Embryonic facial prominence (tissue), 1 donor: ENCODE results near the gene CHDH.

Experiments used
- DNase-seq: peaks from one replicate; pipeline ENCODE4 v3.0.0-alpha.2; 2016; ENCODE audit errors: extremely low spot score

The CHDH gene

GRCh38 chr3:53850895-53851294 lies 4.7 kb upstream of the CHDH start:
- DNase-seq = no peak

- DNase-seq = no peak
Measured at GRCh38 chr3:53849916-53850315, 3.7 kb upstream of the CHDH start.

- DNase-seq = no peak
Measured at GRCh38 chr3:53846851-53847155, 584 bp upstream of the CHDH start.

- no peak for DNase-seq
Measured at GRCh38 chr3:53845881-53846133, 412 bp downstream of the CHDH start.

GRCh38 chr3:53845103-53845880 lies 927 bp downstream of the CHDH start:
- DNase-seq = peak; percentile 30

- no peak for DNase-seq
Measured at GRCh38 chr3:53844262-53845102, 1.7 kb downstream of the CHDH start.

GRCh38 chr3:53843195-53844177 lies 2.7 kb downstream of the CHDH start:
- DNase-seq = no peak

GRCh38 chr3:53842436-53843194 lies 3.6 kb downstream of the CHDH start:
- no peak for DNase-seq

- DNase-seq = no peak
Measured at GRCh38 chr3:53841296-53841695, 4.9 kb downstream of the CHDH start.

- no peak for DNase-seq
Measured at GRCh38 chr3:53837331-53837730, 8.9 kb downstream of the CHDH start.

GRCh38 chr3:53836084-53836872 lies 9.9 kb downstream of the CHDH start:
- no peak for DNase-seq

GRCh38 chr3:53835257-53835656 lies 11.0 kb downstream of the CHDH start:
- no peak for DNase-seq

- no peak for DNase-seq
Measured at GRCh38 chr3:53834429-53835095, 11.7 kb downstream of the CHDH start.

- no peak for DNase-seq
Measured at GRCh38 chr3:53833700-53834099, 12.5 kb downstream of the CHDH start.

- DNase-seq = no peak
Measured at GRCh38 chr3:53833053-53833645, 13.1 kb downstream of the CHDH start.

GRCh38 chr3:53830944-53831343 lies 15.3 kb downstream of the CHDH start:
- no peak for DNase-seq

- no peak for DNase-seq
Measured at GRCh38 chr3:53829605-53830004, 16.6 kb downstream of the CHDH start.

- DNase-seq = no peak
Measured at GRCh38 chr3:53828581-53828980, 17.6 kb downstream of the CHDH start.

GRCh38 chr3:53826048-53826447 lies 20.2 kb downstream of the CHDH start:
- DNase-seq = no peak

GRCh38 chr3:53824795-53825194 lies 21.4 kb downstream of the CHDH start:
- no peak for DNase-seq
